GM12874 (cell line): ENCODE data around the gene IMMP2L.

Source experiments
- TF ChIP-seq, protein P1 (sequence below): IDR thresholded peaks from 2 replicates; pipeline ENCODE4 v1.5.1; 2011; ENCODE audit warnings: low read depth, mild to moderate bottlenecking, control low read depth, low read length, moderate library complexity; ENCODE audit not compliant: insufficient read depth

Gene IMMP2L

DNA sequence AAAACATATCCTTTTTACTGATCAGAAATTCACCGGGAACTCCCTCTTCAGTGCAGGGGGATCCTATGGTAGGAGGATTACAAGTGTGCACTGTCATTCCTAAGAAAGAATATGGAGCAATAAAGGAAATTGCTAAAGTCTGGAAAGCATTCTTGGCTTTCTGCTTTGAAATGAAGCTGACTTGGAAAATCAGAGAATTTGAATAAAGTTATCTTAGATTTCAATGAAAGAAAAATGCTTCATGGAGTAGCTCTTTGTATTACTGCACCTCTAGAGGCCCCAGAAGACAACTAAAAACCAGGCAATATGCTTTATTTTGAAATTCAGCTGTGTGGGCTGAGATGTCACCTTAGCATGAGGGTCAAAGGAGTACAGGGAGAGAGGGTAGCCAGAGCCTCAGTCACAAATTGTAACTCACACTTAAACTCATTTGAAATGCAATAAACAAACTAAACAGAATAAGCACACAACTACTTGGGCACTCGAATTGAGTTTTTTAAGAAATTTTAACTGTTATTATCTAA, 102.5 kb downstream of the IMMP2L start:
- TF ChIP-seq, protein P1, sequence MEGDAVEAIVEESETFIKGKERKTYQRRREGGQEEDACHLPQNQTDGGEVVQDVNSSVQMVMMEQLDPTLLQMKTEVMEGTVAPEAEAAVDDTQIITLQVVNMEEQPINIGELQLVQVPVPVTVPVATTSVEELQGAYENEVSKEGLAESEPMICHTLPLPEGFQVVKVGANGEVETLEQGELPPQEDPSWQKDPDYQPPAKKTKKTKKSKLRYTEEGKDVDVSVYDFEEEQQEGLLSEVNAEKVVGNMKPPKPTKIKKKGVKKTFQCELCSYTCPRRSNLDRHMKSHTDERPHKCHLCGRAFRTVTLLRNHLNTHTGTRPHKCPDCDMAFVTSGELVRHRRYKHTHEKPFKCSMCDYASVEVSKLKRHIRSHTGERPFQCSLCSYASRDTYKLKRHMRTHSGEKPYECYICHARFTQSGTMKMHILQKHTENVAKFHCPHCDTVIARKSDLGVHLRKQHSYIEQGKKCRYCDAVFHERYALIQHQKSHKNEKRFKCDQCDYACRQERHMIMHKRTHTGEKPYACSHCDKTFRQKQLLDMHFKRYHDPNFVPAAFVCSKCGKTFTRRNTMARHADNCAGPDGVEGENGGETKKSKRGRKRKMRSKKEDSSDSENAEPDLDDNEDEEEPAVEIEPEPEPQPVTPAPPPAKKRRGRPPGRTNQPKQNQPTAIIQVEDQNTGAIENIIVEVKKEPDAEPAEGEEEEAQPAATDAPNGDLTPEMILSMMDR = no peak

DNA sequence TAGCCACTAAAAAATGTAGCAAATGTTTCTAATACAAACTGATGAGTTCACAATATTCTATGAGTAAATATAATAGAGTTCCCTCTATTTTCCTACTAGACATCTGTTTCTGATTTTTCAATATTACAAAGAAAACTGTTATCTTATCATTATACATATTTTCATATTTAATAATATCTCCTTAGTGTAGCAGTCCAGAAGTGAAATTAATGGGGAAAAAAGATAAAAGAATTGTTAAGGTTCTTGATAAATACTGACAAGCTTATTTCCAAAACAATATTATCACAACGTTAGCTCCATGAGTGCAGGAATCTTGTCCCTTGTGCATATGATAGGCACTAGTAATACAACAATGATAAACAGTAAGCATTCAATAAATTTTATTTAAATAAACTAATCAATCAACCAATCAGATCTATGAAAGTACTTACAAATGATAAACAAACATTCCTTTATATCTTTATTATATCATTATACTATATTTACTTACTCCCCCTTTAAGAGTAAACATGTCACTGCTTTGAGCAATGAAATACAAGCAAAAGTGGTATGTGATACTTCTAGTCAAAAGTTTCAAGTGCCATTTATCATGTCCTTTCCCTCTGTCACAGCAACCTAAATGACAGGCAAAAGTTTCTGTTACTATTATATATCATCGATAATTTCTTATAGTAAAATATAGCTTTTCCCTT, 103.1 kb downstream of the IMMP2L start:
- TF ChIP-seq, protein P1 = no peak

DNA sequence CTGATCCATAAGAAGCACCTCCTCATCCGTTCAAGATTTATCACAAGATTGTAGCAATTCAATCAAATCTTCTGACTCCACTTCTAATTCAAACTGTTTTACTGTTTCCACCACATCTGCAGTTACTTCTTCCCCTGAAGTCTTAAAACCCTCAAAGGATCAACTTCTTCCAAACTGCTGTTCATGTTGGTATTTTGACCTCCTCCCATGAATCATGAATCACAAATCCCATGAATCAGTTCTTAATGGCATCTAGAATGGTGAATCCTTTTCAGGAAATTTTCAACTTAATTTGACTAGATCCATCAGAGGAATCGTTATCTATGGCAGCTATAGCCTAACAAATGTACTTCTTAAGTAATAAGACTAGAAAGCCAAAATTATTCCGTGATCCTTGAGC, 122.3 kb downstream of the IMMP2L start:
- TF ChIP-seq, protein P1 = no peak

DNA sequence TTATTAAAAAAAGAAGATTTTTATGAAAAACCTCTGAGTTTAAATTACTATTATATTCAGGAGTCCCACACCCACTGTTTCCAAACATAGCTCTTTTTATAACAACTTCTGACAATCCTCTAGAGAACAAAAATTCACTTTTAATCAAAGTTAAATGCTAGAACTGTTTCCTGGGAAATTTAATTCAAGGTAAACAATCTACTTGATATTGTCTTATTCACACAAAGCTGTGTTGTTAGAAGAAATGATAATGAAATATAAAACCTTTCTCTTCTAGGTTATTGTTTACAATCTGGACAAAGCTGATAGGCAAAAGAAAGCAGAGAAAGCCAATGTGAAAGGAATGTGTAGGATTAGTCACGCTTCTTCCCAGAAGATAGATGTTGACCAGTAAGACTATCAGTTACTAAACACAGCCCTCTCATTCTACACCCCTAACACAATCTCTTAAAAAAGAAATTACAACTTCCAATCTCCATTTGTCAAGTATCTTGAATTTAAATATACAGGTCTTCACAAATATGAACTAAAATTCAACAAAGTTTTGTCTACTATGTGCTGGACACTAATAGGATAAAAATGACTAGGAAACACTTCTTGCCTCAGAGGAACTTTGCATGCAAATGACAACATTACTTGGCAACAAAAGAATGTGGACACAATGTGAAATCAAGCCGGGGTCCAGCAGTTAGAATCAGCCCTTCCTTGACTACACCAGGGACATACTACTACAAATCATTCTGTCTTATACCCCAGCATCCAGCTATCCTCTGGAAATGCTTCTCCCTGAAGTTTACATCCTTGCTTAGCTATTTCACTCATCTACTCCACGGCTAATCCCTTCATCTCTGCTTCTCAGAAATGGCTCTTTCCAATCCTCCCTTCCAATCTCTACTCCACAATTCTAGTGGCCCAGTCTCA, 123.7 kb downstream of the IMMP2L start:
- TF ChIP-seq, protein P1 = no peak

DNA sequence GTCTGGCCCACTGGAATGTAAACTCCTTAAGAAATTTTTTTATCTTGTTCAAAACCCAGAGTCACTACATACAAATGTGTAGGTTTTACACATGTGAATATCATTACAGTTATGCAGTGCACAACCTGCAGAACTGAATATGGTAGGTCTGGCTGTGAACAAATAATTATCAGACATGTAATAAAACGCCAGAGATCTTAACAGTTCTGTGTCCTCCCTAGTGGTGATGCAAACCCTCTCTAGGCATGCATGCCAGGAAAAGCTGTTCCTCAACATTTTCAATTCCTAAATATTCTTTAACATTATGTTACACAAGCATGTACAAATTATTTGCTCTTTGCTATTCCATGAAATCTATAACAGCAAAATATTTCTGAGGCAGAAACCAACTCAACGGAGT, 124.6 kb downstream of the IMMP2L start:
- TF ChIP-seq, protein P1 = no peak

DNA sequence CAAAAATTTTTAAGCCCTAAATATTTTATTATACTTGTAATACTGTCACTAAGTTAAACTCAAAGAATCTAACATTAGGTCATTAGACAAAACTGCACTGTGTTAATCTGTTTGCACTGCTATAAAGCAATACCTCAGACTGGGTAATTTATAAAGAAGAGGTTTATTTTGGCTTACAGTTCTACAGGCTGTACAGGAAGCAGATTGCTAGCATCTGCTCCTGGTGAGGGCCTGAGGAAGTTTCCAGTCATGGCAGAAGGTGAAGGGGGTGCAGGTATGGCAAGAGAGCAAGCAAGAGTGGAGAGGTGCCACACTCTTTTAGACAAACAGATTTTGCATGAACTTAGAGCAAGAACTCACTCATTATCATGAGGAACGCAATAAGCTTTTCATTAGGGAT, 125.7 kb downstream of the IMMP2L start:
- TF ChIP-seq, protein P1 = no peak

DNA sequence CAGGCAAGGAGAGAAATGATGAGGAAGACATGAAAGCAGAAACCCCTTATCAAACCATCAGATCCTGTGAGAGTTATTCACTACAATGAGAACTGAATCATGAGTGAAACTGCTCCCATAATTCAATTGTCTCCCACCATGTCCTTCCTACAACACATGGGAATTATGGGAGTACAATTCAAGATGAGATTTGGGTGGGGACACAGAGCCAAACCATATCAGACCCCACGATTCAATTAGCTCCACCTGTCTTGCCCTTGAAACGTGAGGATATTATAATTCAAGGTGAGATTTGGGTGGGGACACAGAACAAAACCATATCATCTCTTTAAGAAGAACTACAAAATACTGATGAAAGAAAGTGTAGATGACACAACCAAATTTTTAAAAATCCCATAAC, 128.9 kb downstream of the IMMP2L start:
- TF ChIP-seq, protein P1 = no peak
